Measurements from ENCODE around the gene ENTR1. TPM values are rescaled to one million over a fixed set of nuclear protein-coding genes. Genes with fewer than 3 reads are reported as not detected.

ENTR1 gene
- total and polyA plus RNA-seq, 2 of the 4 experiments (the other 2 are of a cell fraction), result 14.5 to 37.3 TPM

DNA sequence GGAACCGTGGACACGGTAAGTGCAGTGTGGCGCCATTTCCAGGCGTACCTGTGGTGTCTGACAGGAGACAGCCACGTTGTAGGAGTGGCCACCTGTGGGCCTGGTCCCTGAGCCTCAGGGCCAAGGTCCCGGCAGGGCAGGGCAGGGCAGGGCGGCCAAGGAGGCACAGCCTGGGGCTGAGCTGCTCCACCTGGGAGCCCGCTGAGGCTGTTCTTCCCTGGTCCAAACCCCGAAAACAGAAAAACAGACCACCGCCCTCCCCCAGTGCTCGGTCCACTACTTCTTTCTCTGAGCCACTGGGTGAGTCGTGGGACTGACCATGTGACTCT lies 8.6 kb upstream of the ENTR1 start:
- Histone ChIP-seq H3K56ac (ENCODE audit: extremely low read depth, insufficient read depth, low read length) (no peak overlapping the region), H3K18ac (ENCODE audit: low read depth, low read length) (no peak overlapping the region), H3K4me3 (ENCODE audit: insufficient read depth, low read depth, low read length) (no peak overlapping the region), H3K9me1 (ENCODE audit: insufficient read depth, low read length) (peaks cover 4% of the 10 kb centered on the region; the same call in 1 of the 2 replicates), H3K4ac (ENCODE audit: low read depth, low read length) (no peak overlapping the region), H3K36me3 (ENCODE audit: control insufficient read depth, insufficient read depth, low read length) (peaks cover 81% of the 10 kb centered on the region), H4K20me1 (ENCODE audit: insufficient read depth, low read length) (no peaks in the 10 kb centered on the region), H3K23ac (ENCODE audit: low read depth, low read length) (no peak overlapping the region), H2AK5ac (ENCODE audit: low read depth, low read length) (no peak overlapping the region), H3K14ac (replicated peaks; ENCODE audit: low read depth, low read length) (no peak overlapping the region), H3K4me1 (ENCODE audit: control insufficient read depth, insufficient read depth, low read length) (no peaks in the 10 kb centered on the region), H3K4me2 (ENCODE audit: low read depth, low read length) (no peak overlapping the region), H3K79me1 (ENCODE audit: low read depth in 1 of 2, low read length in 2 of 2) (peaks cover 3 to 23% of the 10 kb centered on the region in 2 experiments; a peak in 2 of 4 replicates), H2BK5ac (ENCODE audit: low read depth, low read length, poor library complexity, severe bottlenecking) (no peak overlapping the region), H4K91ac (ENCODE audit: insufficient read depth, low read depth, low read length) (no peak overlapping the region), H3K27me3 (ENCODE audit: control insufficient read depth, insufficient read depth, low read length) (no peaks in the 10 kb centered on the region), H3K27ac (ENCODE audit: insufficient read depth, low read length) (no peak overlapping the region), H3K9ac (ENCODE audit: low read depth, low read length) (no peak overlapping the region), H4K5ac (ENCODE audit: low read depth, low read length) (no peak overlapping the region), H2BK20ac (ENCODE audit: low read depth, low read length) (no peak overlapping the region), H2AFZ (replicated peaks; ENCODE audit: low read length, poor library complexity) (no peak overlapping the region), H4K8ac (ENCODE audit: low read depth in 2 of 2, low read length in 2 of 2) (no peak overlapping the region), H2BK120ac (ENCODE audit: low read depth, low read length) (no peak overlapping the region), H2BK15ac (ENCODE audit: low read depth, low read length) (no peak overlapping the region), H3K9me3 (ENCODE audit: control insufficient read depth, insufficient read depth, low read length) (no peaks in the 10 kb centered on the region), H2AK9ac (replicated peaks; ENCODE audit: low read depth, low read length, poor library complexity) (peak overlapping the region; percentile 13)
- in situ Hi-C loops (cut with MboI; ENCODE audit: low sequenced_read_pairs), result no loop called here
- TF ChIP-seq NFE2L2 (IDR thresholded peaks at IDR 0.05; ENCODE audit: low read depth, low read length) (no peak), RAD21 (IDR thresholded peaks at IDR 0.05; ENCODE audit: low read length) (no peak), CTCF (conservative IDR thresholded peaks at IDR 0.05; ENCODE audit: low read depth, low read length) (no peak), FOS (IDR thresholded peaks at IDR 0.05; ENCODE audit: low read depth, low read length) (no peak), ELK1 (IDR thresholded peaks at IDR 0.05; ENCODE audit: borderline replicate concordance, low read depth, low read length) (no peak), BHLHE40 (IDR thresholded peaks at IDR 0.05; ENCODE audit: low read depth, low read length) (no peak), RCOR1 (IDR thresholded peaks at IDR 0.05; ENCODE audit: insufficient replicate concordance, low read length) (no peak), RFX5 (IDR thresholded peaks at IDR 0.05; ENCODE audit: low read depth, low read length) (no peak), MAFK (IDR thresholded peaks at IDR 0.05; ENCODE audit: low read depth, low read length) (no peak), POLR2A (IDR thresholded peaks at IDR 0.05; ENCODE audit: low read depth, low read length) (no peak), MAZ (IDR thresholded peaks at IDR 0.05; ENCODE audit: borderline replicate concordance, low read depth, low read length) (no peak), CEBPB (IDR thresholded peaks at IDR 0.05; ENCODE audit: low read depth, low read length) (no peak)
- TF ChIP-seq, protein P1, sequence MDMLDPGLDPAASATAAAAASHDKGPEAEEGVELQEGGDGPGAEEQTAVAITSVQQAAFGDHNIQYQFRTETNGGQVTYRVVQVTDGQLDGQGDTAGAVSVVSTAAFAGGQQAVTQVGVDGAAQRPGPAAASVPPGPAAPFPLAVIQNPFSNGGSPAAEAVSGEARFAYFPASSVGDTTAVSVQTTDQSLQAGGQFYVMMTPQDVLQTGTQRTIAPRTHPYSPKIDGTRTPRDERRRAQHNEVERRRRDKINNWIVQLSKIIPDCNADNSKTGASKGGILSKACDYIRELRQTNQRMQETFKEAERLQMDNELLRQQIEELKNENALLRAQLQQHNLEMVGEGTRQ (IDR thresholded peaks at IDR 0.05; ENCODE audit: low read depth, low read length), result no peak
- 100% methylated on average over 2 of the region's 12 CpGs; no CpG with 5 or more reads in 1 of the 2 experiments for WGBS, 2 experiments (ENCODE audit: extremely low coverage in 2 of 2, insufficient read length in 1 of 2)
- ChIA-PET POLR2A (ENCODE audit: unreplicated experiment) (interaction anchor here (0.6 kb wide), 1 partner anchor 8 kb away, joined by 9 read pairs; no protein-coding TSS in a partner anchor), CTCF (no interaction called here)
- DNase-seq (no peak), ATAC-seq (ENCODE audit: low read depth) (no peak)
- no TSS peak for BruUV-seq (replicated peaks)
- intact Hi-C loops (cut with micrococcal nuclease), result no loop called here
- dilution Hi-C loops (cut with HindIII; ENCODE audit: low sequenced_read_pairs, unreplicated experiment), result no loop called here

Measured in IMR-90 (cell line).